NCI-H510A treated with DMSO at 0.1 percent for 48 hours (cell line): ENCODE results near the gene TCEAL1.
"Not testable (repeated sequence)": the region's sequence is repeated elsewhere in the genome, so short reads cannot be mapped to it uniquely, and the experiment has no call there.

ENCODE experiments used
- DNase-seq: peaks from one replicate; lab custom pipeline; 2025; lab: John Stamatoyannopoulos, UW

The TCEAL1 gene

GRCh38 chrX:103628386-103629317 is at the start of gene TCEAL1:
TSS of gene TCEAL1 (plus strand) at chrX:103628975. CDS start at chrX:103629917, 942 bp downstream.
- DNase-seq, result peak; percentile 49

GRCh38 chrX:103584596-103584995 is 44.2 kb upstream of the TCEAL1 start:
- peak; percentile 16 for DNase-seq

- peak; percentile 44 for DNase-seq
These were observed 43.1 kb upstream of the TCEAL1 start, which contains the start of gene TCEAL4 for GRCh38 chrX:103585411-103586313. TSS of gene TCEAL4 (plus strand) at chrX:103585515. CDS start at chrX:103586676, 1,161 bp downstream.

- DNase-seq, result no peak
These were observed 42.5 kb upstream of the TCEAL1 start for GRCh38 chrX:103586314-103586646.

GRCh38 chrX:103586659-103587058 is 42.1 kb upstream of the TCEAL1 start:
- no peak for DNase-seq

GRCh38 chrX:103592295-103592694 is 36.5 kb upstream of the TCEAL1 start:
- DNase-seq, result not testable (repeated sequence)

GRCh38 chrX:103595202-103595601 is 33.6 kb upstream of the TCEAL1 start:
- DNase-seq, result not testable (repeated sequence)

- DNase-seq, result peak; percentile 13
These were observed 21.1 kb upstream of the TCEAL1 start, which contains the start of gene TCEAL3 for GRCh38 chrX:103607364-103608305. TSS of gene TCEAL3 (plus strand) at chrX:103607963. CDS start at chrX:103609065, 1,102 bp downstream.

- DNase-seq, result no peak
These were observed 20.3 kb upstream of the TCEAL1 start for GRCh38 chrX:103608306-103608963.

- DNase-seq, result no peak
These were observed 18.5 kb upstream of the TCEAL1 start for GRCh38 chrX:103610282-103610681.

GRCh38 chrX:103613362-103613890 is 15.3 kb upstream of the TCEAL1 start:
- no peak for DNase-seq

GRCh38 chrX:103614999-103615398 is 13.8 kb upstream of the TCEAL1 start:
- no peak for DNase-seq

GRCh38 chrX:103615781-103616371 is 12.9 kb upstream of the TCEAL1 start:
- DNase-seq, result no peak

- no peak for DNase-seq
These were observed 12.0 kb upstream of the TCEAL1 start for GRCh38 chrX:103616676-103617186.

- DNase-seq, result no peak
These were observed 4.7 kb upstream of the TCEAL1 start for GRCh38 chrX:103624111-103624510.

GRCh38 chrX:103626855-103627254 is 1.9 kb upstream of the TCEAL1 start:
- DNase-seq, result no peak

GRCh38 chrX:103629318-103630170 is 769 bp downstream of the TCEAL1 start:
- peak; percentile 38 for DNase-seq

- peak; percentile 38 for DNase-seq
These were observed 1.4 kb downstream of the TCEAL1 start for GRCh38 chrX:103630171-103630511.

- DNase-seq, result no peak
These were observed 2.4 kb downstream of the TCEAL1 start for GRCh38 chrX:103631145-103631544.
